Calu3 (cell line): Measurements from ENCODE around the gene DMD. TPM values are rescaled to one million over a fixed set of nuclear protein-coding genes. Genes with fewer than 3 reads are reported as not detected.

Experiments
- BruUV-seq: library from RNA; stranded (reverse); fragments of 400-500 nt; replicated peaks from 2 replicates; lab custom pipeline; 2021; lab: Mats Ljungman, UMichigan
- CTCF ChIA-PET: fragments of 300-600 bp; sonication (Branson Sonifier 250); formaldehyde crosslinking; loops from one replicate; lab custom pipeline; 2022; ENCODE audit warnings: antibody characterized with exemption; lab: Charles Lee
- DNase-seq: peaks from one replicate; pipeline ENCODE4 v3.0.0; 2022
- H3K27ac Mint-ChIP-seq: one replicate; pipeline ENCODE4 v1.8.0; 2022; ENCODE audit warnings: mixed read lengths; ENCODE audit not compliant: unreplicated experiment
- H3K27me3 Mint-ChIP-seq: one replicate; pipeline ENCODE4 v1.8.0; 2022; ENCODE audit warnings: mixed read lengths; ENCODE audit not compliant: unreplicated experiment
- H3K36me3 Mint-ChIP-seq: one replicate; pipeline ENCODE4 v1.8.0; 2022; ENCODE audit warnings: mild to moderate bottlenecking, moderate library complexity, mixed read lengths; ENCODE audit not compliant: insufficient read depth, unreplicated experiment
- H3K4me1 Mint-ChIP-seq: one replicate; pipeline ENCODE4 v1.8.0; 2022; ENCODE audit warnings: mild to moderate bottlenecking, low read depth, mixed read lengths; ENCODE audit not compliant: unreplicated experiment
- H3K4me3 Mint-ChIP-seq: one replicate; pipeline ENCODE4 v1.8.0; 2022; ENCODE audit warnings: mild to moderate bottlenecking, low read depth, moderate library complexity, mixed read lengths; ENCODE audit not compliant: unreplicated experiment
- H3K9me3 Mint-ChIP-seq: one replicate; pipeline ENCODE4 v1.8.0; 2022; ENCODE audit warnings: low read depth, mixed read lengths; ENCODE audit not compliant: unreplicated experiment
- CTCF ChIP-seq: fragments of 200-600 bp; IDR thresholded peaks from one replicate; pipeline ENCODE4 v1.8.0; 2022; ENCODE audit warnings: antibody characterized with exemption; ENCODE audit not compliant: unreplicated experiment
- intact Hi-C: fragments of 100-400 bp; cut with micrococcal nuclease; formaldehyde crosslinking; loops from one replicate; pipeline ENCODE4 v1.10.0; 2022; ENCODE audit not compliant: unreplicated experiment
- total RNA-seq: library from RNA; stranded (reverse); gene quantifications from 2 replicates; pipeline ENCODE4 v1.2.3, GENCODE V29; 2022

DMD gene
- total RNA-seq, 1 experiment from 2014 or later: 11.6 TPM

- no peak overlapping the region for H3K4me3 Mint-ChIP-seq
- CTCF ChIA-PET: no interaction called here
- no peaks in the 10 kb centered on the region for H3K27me3 Mint-ChIP-seq
- no peak for DNase-seq
- H3K9me3 Mint-ChIP-seq: peaks cover 2% of the 10 kb centered on the region
- no peak for TF ChIP-seq CTCF
- intact Hi-C loops: no loop called here
- BruUV-seq: no TSS peak
- H3K4me1 Mint-ChIP-seq: no peaks in the 10 kb centered on the region
- H3K27ac Mint-ChIP-seq: no peak overlapping the region
- no peaks in the 10 kb centered on the region for H3K36me3 Mint-ChIP-seq
These were observed 149.3 kb downstream of the DMD start for GRCh38 chrX:33062041-33062440.

GRCh38 chrX:33053001-33053400, 158.3 kb downstream of the DMD start:
- no peak overlapping the region for H3K27ac Mint-ChIP-seq
- H3K27me3 Mint-ChIP-seq: no peaks in the 10 kb centered on the region
- H3K4me1 Mint-ChIP-seq: no peaks in the 10 kb centered on the region
- CTCF ChIA-PET: interaction anchor here (0.7 kb wide), 1 partner anchor 490 kb away, joined by 3 read pairs; no protein-coding TSS in a partner anchor
- H3K9me3 Mint-ChIP-seq: no peaks in the 10 kb centered on the region
- H3K4me3 Mint-ChIP-seq: no peak overlapping the region
- BruUV-seq: no TSS peak
- DNase-seq: no peak
- intact Hi-C loops: no loop called here
- H3K36me3 Mint-ChIP-seq: no peaks in the 10 kb centered on the region
- TF ChIP-seq CTCF: no peak

GRCh38 chrX:33045882-33046281, 165.5 kb downstream of the DMD start:
- intact Hi-C loops: no loop called here
- TF ChIP-seq CTCF: no peak
- no peak overlapping the region for H3K27ac Mint-ChIP-seq
- H3K9me3 Mint-ChIP-seq: peaks cover 5% of the 10 kb centered on the region
- H3K4me3 Mint-ChIP-seq: no peak overlapping the region
- no peaks in the 10 kb centered on the region for H3K27me3 Mint-ChIP-seq
- H3K36me3 Mint-ChIP-seq: no peaks in the 10 kb centered on the region
- no peaks in the 10 kb centered on the region for H3K4me1 Mint-ChIP-seq
- no peak for DNase-seq
- BruUV-seq: no TSS peak
- CTCF ChIA-PET: no interaction called here

GRCh38 chrX:33045245-33045644, 166.1 kb downstream of the DMD start:
- H3K4me1 Mint-ChIP-seq: no peaks in the 10 kb centered on the region
- no peaks in the 10 kb centered on the region for H3K27me3 Mint-ChIP-seq
- no peaks in the 10 kb centered on the region for H3K36me3 Mint-ChIP-seq
- H3K4me3 Mint-ChIP-seq: no peak overlapping the region
- intact Hi-C loops: no loop called here
- no peak overlapping the region for H3K27ac Mint-ChIP-seq
- DNase-seq: no peak
- CTCF ChIA-PET: no interaction called here
- no TSS peak for BruUV-seq
- TF ChIP-seq CTCF: no peak
- peaks cover 5% of the 10 kb centered on the region for H3K9me3 Mint-ChIP-seq
